ENCODE data around the gene SCNN1B.

Gene SCNN1B

DNA sequence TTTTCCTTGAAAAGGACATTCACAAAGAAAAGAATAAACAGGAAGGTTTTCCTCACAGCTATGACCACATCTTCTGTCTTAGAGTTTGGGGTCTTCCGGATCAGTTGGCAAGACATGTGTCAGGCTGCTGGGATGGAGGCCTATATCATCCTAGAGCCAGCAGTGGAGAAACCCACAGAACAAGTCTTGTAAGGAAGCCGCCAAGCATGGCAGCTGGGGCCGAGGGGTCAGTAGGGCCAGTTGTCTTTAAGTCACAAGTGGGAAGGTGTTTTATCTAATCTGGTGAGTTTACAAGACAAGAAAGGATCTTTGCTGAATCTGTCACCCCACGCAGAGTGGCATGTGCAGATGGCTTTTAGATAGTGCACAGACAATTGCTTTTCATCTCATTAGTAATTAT is 25.7 kb downstream of the SCNN1B start:
- Mint-ChIP-seq H3K4me1 (no peaks in the 10 kb centered on the region), H3K27ac (no peak overlapping the region), H3K27me3 (ENCODE audit: low read depth, poor library complexity) (peaks cover 20% of the 10 kb centered on the region), H3K36me3 (ENCODE audit: low read depth) (no peaks in the 10 kb centered on the region), H3K9me3 (no peaks in the 10 kb centered on the region), H3K4me3 (no peak overlapping the region)
- TF ChIP-seq, protein P1, sequence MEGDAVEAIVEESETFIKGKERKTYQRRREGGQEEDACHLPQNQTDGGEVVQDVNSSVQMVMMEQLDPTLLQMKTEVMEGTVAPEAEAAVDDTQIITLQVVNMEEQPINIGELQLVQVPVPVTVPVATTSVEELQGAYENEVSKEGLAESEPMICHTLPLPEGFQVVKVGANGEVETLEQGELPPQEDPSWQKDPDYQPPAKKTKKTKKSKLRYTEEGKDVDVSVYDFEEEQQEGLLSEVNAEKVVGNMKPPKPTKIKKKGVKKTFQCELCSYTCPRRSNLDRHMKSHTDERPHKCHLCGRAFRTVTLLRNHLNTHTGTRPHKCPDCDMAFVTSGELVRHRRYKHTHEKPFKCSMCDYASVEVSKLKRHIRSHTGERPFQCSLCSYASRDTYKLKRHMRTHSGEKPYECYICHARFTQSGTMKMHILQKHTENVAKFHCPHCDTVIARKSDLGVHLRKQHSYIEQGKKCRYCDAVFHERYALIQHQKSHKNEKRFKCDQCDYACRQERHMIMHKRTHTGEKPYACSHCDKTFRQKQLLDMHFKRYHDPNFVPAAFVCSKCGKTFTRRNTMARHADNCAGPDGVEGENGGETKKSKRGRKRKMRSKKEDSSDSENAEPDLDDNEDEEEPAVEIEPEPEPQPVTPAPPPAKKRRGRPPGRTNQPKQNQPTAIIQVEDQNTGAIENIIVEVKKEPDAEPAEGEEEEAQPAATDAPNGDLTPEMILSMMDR (IDR thresholded peaks at IDR 0.05) = no peak
- no peak for DNase-seq

DNA sequence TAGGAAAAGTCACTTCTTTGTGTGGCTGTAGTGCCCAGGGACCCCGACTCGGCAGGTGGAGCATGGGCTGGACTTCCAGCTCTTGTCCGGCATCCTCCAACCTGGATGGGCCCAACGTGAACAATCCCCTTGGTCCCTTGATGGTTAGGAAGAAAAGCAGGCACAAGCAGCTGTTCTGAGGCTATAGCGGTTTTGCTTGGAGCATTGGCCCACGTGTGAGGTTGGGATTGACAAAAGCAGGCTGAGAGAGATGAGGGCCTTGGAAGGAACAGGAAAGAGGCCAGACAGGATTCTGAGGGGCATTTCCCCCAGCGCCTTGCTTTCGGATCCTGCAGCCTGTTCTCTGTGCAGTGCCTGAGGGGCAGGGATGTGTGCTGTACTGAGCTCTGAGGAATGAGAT is 28.1 kb downstream of the SCNN1B start:
- H3K27ac Mint-ChIP-seq = no peak overlapping the region
- H3K36me3 Mint-ChIP-seq (ENCODE audit: low read depth) = no peaks in the 10 kb centered on the region
- H3K9me3 Mint-ChIP-seq = no peaks in the 10 kb centered on the region
- H3K4me1 Mint-ChIP-seq = no peaks in the 10 kb centered on the region
- TF ChIP-seq, protein P1 (IDR thresholded peaks at IDR 0.05) = no peak
- peaks cover 17% of the 10 kb centered on the region for H3K27me3 Mint-ChIP-seq (ENCODE audit: low read depth, poor library complexity)
- no peak for DNase-seq
- H3K4me3 Mint-ChIP-seq = no peak overlapping the region

DNA sequence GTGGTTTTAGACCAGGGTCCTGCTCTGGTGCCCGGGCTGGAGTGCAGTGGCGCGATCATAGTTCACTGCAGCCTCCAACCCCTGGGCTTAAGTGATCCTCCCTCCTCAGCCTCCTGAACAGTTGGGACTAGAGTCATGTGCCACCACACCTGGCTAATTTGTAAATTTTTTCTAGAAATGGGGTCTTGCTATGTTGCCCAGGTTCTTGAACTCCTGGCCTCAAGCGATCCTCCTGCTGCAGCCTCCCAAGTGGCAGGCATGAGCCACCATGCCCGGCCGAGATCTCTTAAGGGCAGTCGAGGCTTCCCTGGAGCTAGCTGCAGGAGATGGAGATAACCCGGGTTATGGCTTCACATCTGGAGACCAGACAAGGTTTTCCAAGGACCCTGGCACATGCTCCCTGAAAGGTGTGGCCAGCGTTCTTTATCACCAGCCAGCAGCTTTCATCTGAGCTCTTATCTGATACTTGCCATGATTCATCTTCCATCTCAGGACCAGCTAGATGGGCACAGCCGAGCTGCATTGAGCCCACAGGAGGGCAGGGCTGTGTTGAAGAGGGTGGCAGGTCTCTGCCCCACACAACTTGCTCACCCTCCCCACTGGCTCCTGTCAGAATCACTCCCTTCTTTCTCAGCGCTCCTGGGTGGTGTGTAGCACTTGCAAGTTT is 28.6 kb downstream of the SCNN1B start:
- H3K27me3 Mint-ChIP-seq (ENCODE audit: low read depth, poor library complexity) = peaks cover 15% of the 10 kb centered on the region
- no peaks in the 10 kb centered on the region for H3K9me3 Mint-ChIP-seq
- no peak for DNase-seq
- no peaks in the 10 kb centered on the region for H3K36me3 Mint-ChIP-seq (ENCODE audit: low read depth)
- H3K4me1 Mint-ChIP-seq = no peaks in the 10 kb centered on the region
- TF ChIP-seq, protein P1 (IDR thresholded peaks at IDR 0.05) = no peak
- no peak overlapping the region for H3K4me3 Mint-ChIP-seq
- H3K27ac Mint-ChIP-seq = no peak overlapping the region

DNA sequence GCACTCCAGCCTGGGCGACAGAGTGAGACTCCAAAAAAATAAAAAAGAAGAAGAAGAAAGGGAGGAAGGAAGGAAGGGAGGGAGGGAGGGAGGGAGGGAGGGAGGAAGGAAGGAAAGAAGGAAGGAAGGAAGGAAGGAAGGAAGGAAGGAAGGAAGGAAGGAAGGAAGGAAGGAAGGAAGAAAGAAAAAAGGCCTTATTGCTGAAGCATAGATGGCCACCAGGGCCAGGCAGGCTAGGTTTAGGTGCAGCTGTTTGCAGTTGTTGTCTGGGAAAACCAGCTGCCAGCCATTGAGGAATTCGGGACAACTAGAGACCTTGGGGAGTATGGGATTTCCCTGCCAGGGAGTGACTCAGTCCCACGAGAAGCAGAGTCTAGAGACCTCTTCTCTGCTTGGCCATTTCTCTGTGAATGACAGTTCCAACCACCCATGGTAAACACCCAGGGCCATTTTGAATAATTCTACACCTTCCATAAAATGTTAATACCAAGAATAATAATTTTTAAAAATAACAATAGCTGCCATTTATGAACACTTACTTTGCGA is 31.0 kb downstream of the SCNN1B start:
- TF ChIP-seq, protein P1 (IDR thresholded peaks at IDR 0.05) = no peak
- DNase-seq = no peak
- Mint-ChIP-seq H3K4me3 (no peak overlapping the region), H3K27ac (no peak overlapping the region), H3K27me3 (ENCODE audit: low read depth, poor library complexity) (peaks cover 11% of the 10 kb centered on the region), H3K9me3 (no peaks in the 10 kb centered on the region), H3K36me3 (ENCODE audit: low read depth) (no peaks in the 10 kb centered on the region), H3K4me1 (no peaks in the 10 kb centered on the region)

DNA sequence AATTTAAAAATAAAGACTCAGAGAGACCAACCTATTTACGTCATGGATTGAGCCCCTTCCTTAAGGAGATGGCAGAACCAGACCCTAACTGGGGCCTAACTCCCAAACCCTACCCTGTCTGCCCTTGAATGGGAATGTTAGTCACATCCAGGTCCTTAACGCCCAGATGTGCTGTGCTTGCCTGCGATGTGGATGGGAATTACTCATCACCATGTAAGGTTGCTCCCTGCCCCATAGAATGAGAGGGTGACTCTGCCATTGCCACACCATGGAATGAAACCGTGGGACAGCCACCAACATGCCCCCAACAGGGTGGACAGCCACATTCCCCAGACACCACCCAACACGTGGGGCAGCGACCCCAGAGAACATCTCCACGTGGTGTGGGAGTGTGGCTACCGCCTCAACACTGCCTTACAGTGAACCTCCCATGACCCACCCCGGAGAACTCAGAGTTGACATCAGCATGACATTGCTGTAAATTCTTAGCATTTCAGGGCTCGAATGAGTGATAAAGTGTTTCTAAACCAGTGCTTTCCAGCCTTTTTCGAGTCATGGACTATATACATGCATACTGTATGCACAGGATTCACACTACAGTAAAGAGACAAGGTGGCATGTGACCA is 31.8 kb downstream of the SCNN1B start:
- Mint-ChIP-seq H3K4me1 (no peaks in the 10 kb centered on the region), H3K36me3 (ENCODE audit: low read depth) (no peaks in the 10 kb centered on the region), H3K27ac (no peak overlapping the region), H3K27me3 (ENCODE audit: low read depth, poor library complexity) (peaks cover 15% of the 10 kb centered on the region), H3K4me3 (no peak overlapping the region), H3K9me3 (peaks cover 5% of the 10 kb centered on the region)
- TF ChIP-seq, protein P1 (IDR thresholded peaks at IDR 0.05) = no peak
- no peak for DNase-seq
